Psoas muscle (tissue), 8 donors: Measurements from ENCODE around the gene TNFRSF25. TPM values are rescaled to one million over a fixed set of nuclear protein-coding genes. Genes with fewer than 3 reads are reported as not detected.

Source experiments
- ATAC-seq, 4 donors: fragments of 200-7000 bp; cut with Tn5 transposase; one replicate each; pipeline ENCODE4 v1.9.1; 2020; ENCODE audit warnings: moderate library complexity in 3 of 4, mild to moderate bottlenecking in 2 of 4
- DNase-seq, 2 donors: peaks; one replicate each; pipeline ENCODE4 v3.0.0-alpha.2; 2020
- H3K27ac ChIP-seq: fragments of 200-600 bp; one replicate; pipeline ENCODE4 v1.8.0; 2022
- H3K27me3 ChIP-seq, 3 donors: fragments of 200-600 bp in 1 of 3; one replicate each; pipeline versions ENCODE4 v1.6.1 to v1.8.0; 2013 to 2022; ENCODE audit warnings: low read length in 2 of 3, mild to moderate bottlenecking in 2 of 3, moderate library complexity in 1 of 3; ENCODE audit not compliant: insufficient read depth in 3 of 3
- H3K36me3 ChIP-seq, 2 donors: fragments of 200-600 bp in 1 of 2; one replicate each; pipeline versions ENCODE4 v1.6.1 to v1.8.0; 2013 to 2022; ENCODE audit warnings: low read depth in 1 of 2, mild to moderate bottlenecking in 1 of 2, moderate library complexity in 1 of 2; ENCODE audit not compliant: insufficient read depth in 1 of 2
- H3K4me1 ChIP-seq: fragments of 200-600 bp; one replicate; pipeline ENCODE4 v1.8.0; 2022
- H3K4me3 ChIP-seq: fragments of 200-600 bp; one replicate; pipeline ENCODE4 v1.8.0; 2022; ENCODE audit warnings: mild to moderate bottlenecking
- H3K9me3 ChIP-seq: fragments of 200-600 bp; one replicate; pipeline ENCODE4 v1.8.0; 2022
- CTCF ChIP-seq: fragments of 200-600 bp; IDR thresholded peaks from one replicate; pipeline ENCODE4 v1.8.0; 2022; ENCODE audit warnings: antibody characterized with exemption
- WGBS, 3 donors: extraction: QIAGEN DNeasy Blood & Tissue Kit; methylation state at CpG; one replicate each; pipeline versions ENCODE4 v1.1.6 to v1.1.7; 2013; 5-methylcytosine and 5-hydroxymethylcytosine counted together
- intact Hi-C, 2 donors: fragments of 100-400 bp; cut with DNase I; formaldehyde crosslinking; loops; one replicate each; pipeline versions ENCODE4 v1.11.0 to v1.14.2; 2022
- polyA plus RNA-seq, 3 donors: library from polyadenylated mRNA; stranded (reverse); fragments of 200-250 nt; gene quantifications; one replicate each; pipeline ENCODE4 v1.2.3, GENCODE V29; 2013
- total RNA-seq, 4 donors: library from RNA; stranded (reverse); fragmentation: NEBNext Ultra II Directional in 2 of 4; extraction: Animal tissue kit (Norgen Biotek cat#: 25700) in 2 of 4; gene quantifications; one replicate each; pipeline versions ENCODE4 v1.2.1 to v1.2.4, GENCODE V29; 2021 to 2023
- donor health status: healthy with polysubstance abuse.
- donor health status: DM: no; HTN: no; CAD: no; lungs with moderate emphysema.
- donor health status: Bipolar disorder and iron deficiency.
- donor health status: healthy.
- donor health status: DM: yes; HTN: yes; CAD: no.
- donor health status: DM: no; HTN: no; CAD: no.
- donor health status: DM: no; HTN: no; CAD: no.
- donor health status: DM: yes; HTN: yes; CAD: no.

Gene TNFRSF25
- total and polyA plus RNA-seq, 7 donors, result 1.5 to 2.7 (median 1.9) TPM

DNA sequence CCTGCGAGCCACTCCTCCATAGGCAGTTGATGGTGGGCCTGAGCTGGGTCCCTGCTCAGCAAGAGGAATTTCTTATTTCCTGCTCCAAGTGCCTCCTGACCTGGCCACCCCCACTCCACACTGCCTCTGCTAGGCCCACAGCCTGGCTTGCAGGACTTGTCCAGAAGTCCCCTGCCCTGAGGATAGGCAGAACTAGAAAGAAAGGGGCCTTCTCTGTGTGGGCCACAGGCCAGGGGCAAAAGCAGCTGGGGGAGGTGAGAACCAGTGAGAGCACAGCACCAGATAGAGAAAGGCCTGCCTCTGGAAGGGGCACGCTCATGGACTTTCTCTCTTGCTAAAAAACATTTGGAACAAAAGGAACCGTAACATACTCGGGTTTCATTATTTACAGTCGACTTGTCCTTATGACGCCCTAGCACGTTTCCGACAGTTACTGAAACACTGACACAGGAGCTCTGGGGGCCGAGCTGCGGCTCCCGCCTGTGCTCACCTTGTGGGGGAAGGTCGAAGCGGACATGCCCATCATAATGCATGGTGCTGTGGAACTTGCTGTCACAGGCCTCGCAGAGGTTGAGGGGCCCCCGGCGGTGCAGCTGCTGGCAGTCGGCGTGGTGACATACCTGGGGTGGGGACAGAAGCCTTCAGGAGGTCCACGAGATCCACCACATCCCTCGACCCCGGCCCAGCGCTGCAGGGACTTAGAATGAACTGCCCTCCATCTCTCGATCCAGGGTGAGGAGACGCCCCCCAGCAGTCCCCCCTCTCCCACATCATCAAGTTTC, 11.3 kb upstream of the TNFRSF25 start:
- no peaks in the 10 kb centered on the region for H3K4me1 ChIP-seq
- WGBS, 3 donors, result 69 to 78% (median 78%) methylated on average over 23 to 24 of the region's 24 CpGs
- no peak overlapping the region for H3K4me3 ChIP-seq
- H3K36me3 ChIP-seq, result no peaks in the 10 kb centered on the region
- DNase-seq (no peak), ATAC-seq (no peak)
- intact Hi-C loops, result no loop called here
- no peaks in the 10 kb centered on the region for H3K27me3 ChIP-seq
- no peak overlapping the region for H3K27ac ChIP-seq
- no peaks in the 10 kb centered on the region for H3K9me3 ChIP-seq
- no peak for TF ChIP-seq CTCF

- H3K4me3 ChIP-seq, result no peak overlapping the region
- no peaks in the 10 kb centered on the region for H3K4me1 ChIP-seq
- TF ChIP-seq CTCF, result no peak
- intact Hi-C loops, result no loop called here
- H3K36me3 ChIP-seq, result peaks cover 0 to 7% of the 10 kb centered on the region in 2 donors
- no peaks in the 10 kb centered on the region for H3K9me3 ChIP-seq
- no peak for ATAC-seq
- peaks cover 0 to 4% (median 0%) of the 10 kb centered on the region in 3 donors for H3K27me3 ChIP-seq
- H3K27ac ChIP-seq, result no peak overlapping the region
- no peak for DNase-seq
- WGBS, 3 donors, result 87 to 93% (median 90%) methylated on average over 5 of the region's 5 CpGs
These were observed 10.5 kb upstream of the TNFRSF25 start for GRCh38 chr1:6476483-6476882.

DNA sequence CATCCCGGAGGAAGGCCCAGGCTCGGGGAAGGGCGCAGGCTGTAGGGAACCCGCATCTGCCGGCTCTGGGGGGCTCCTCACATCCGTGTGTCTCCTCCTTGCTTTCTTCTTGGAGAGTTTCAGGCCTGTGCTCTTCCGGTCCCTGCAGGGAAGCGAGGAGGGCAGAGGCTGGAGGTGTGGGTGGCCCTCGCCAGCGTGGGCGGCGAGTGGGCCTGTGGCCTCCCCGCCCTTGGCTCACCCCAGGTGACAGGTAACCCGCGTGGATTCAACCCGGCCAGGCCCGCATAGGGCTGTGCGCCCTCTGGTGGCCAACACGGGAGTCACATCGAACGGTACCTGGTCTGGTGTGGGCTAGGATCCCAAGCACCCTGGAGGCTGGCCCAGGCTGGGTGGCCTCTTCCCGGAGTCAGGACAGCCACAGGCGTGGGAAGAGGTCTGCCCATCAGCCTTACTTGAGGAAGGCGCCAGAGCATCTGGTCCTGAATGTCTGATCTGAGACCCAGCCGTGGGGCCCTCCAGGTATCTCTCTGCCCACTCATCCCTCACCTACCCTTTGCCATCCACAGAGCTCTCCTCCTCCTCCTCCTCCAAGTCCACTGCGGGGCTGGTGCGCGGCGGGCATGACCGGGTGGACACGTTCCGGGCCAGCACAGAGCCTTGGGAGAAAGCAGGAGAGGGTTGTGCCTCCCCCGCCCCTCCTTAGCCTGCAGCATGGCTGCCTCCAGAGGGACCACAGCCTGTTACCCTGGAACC, 9.6 kb upstream of the TNFRSF25 start:
- Histone ChIP-seq H3K4me3 (no peak overlapping the region), H3K27me3 (peaks cover 0 to 4% (median 0%) of the 10 kb centered on the region in 3 donors), H3K36me3 (peaks cover 0 to 9% of the 10 kb centered on the region in 2 donors), H3K27ac (no peak overlapping the region), H3K9me3 (no peaks in the 10 kb centered on the region), H3K4me1 (no peaks in the 10 kb centered on the region)
- ATAC-seq (peak; percentile 71 to 84 (median 80)), DNase-seq (peak; percentile 64 to 75)
- peak; percentile 86 for TF ChIP-seq CTCF
- 38 to 42% (median 41%) methylated on average over 28 to 33 of the region's 33 CpGs for WGBS, 3 donors
- intact Hi-C loops, result no loop called here

DNA sequence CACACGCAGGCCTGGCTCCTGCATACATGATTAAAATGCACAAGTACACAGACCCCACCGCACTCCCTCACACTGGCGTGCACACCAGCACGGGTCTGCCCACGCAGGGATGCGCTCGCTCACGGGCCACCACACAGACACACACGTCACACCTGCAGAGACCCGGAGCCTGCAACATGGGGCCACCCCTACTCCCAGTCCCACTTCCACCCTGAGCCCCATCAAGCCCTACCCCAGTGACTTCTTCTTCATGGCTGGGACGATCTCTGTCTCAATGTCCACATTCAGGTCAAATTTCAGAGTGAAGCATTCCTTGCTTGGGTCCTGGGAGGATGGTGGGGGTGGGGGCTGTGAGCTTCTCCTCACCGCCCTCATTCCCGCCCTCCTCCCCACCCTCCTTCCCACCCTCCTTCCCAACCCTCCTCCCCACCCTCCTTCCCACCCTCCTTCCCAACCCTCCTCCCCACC, 8.9 kb upstream of the TNFRSF25 start:
- 86 to 89% (median 87%) methylated on average over 13 of the region's 13 CpGs for WGBS, 3 donors
- H3K27ac ChIP-seq, result no peak overlapping the region
- H3K36me3 ChIP-seq, result peaks cover 0 to 9% of the 10 kb centered on the region in 2 donors
- intact Hi-C loops, result no loop called here
- TF ChIP-seq CTCF, result no peak
- no peaks in the 10 kb centered on the region for H3K9me3 ChIP-seq
- peaks cover 0 to 4% (median 0%) of the 10 kb centered on the region in 3 donors for H3K27me3 ChIP-seq
- no peaks in the 10 kb centered on the region for H3K4me1 ChIP-seq
- DNase-seq, result no peak
- H3K4me3 ChIP-seq, result no peak overlapping the region
- ATAC-seq, result no peak
